ENCODE measurements around the gene MED22. TPM values are rescaled to one million over a fixed set of nuclear protein-coding genes. Genes with fewer than 3 reads are reported as not detected.
A peak's percentile ranks its signal among the peaks of the same experiment; 100 is the strongest.
"Not testable (repeated sequence)": the region's sequence is repeated elsewhere in the genome, so short reads cannot be mapped to it uniquely, and the experiment has no call there.

Gene MED22
- polyA plus RNA-seq (2013, experiment 1 of 2) = 24.4 TPM
- polyA plus RNA-seq (2013, experiment 2 of 2) = 23.9 TPM

DNA sequence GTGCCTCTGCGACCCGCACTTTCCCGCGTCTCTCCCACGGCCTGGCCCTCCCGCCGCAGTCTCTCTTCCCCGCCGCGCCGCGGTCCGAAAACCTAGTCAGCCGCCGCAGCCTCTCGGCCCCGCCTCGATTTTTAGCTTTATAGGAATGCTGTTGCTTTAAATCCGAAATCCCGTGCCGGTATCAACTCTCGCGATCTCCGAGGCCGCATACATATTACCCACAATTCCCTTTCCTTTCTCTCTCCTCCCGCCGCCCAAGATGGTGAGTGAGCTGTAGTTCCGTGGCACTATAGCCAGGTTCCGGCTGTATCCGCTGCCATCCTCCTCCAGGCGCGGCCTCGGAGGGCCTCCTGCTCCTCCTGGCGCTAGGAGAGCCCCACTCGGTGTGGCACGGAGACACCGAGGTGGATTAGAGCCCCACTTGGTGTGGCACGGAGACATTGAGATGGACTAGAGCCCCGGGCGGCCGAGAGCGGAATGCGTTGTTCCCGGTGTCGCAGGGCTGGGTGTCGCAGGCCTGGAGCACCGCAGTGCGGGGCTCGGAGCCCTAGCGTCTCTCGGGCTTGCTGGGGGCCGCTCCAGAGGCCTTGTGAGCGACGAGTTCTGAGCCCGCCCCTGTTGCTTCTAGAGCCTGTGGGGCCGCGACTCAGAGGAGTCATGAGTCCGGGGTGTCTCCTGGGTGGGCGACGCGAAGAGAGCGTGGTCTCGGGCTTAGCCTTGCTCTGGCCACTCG is at the start of gene MED22, which contains the start of gene RPL7A:
Gene MED22 (minus strand): TSS at position 147 of the 733 bp plus-strand sequence. CDS start 1,469 bp downstream, outside the sequence.
Gene RPL7A (plus strand): TSS at position 234 of the 733 bp plus-strand sequence. CDS start 26 bp downstream, at position 260.
- Histone ChIP-seq H3K36me3 (ENCODE audit: control insufficient read depth, insufficient read depth, low read length) (peaks cover 79% of the 10 kb centered on the region), H3K4me1 (ENCODE audit: control insufficient read depth, insufficient read depth, low read length, poor library complexity, severe bottlenecking) (peaks cover 12% of the 10 kb centered on the region), H3K27ac (ENCODE audit: low read depth, low read length, severe bottlenecking) (peak within 1 kb of the TSS; percentile 98), H3K4me3 (ENCODE audit: extremely low read depth, insufficient read depth, low read length, poor library complexity, severe bottlenecking) (peak within 1 kb of the TSS; percentile 100), H3K9me3 (ENCODE audit: control insufficient read depth, low read length) (no peaks in the 10 kb centered on the region)
- WGBS, 2 experiments (ENCODE audit: insufficient coverage in 2 of 2) = 0% methylated on average over 57 to 59 of the region's 64 CpGs

- no peaks in the 10 kb centered on the region for H3K36me3 ChIP-seq (ENCODE audit: control insufficient read depth, insufficient read depth, low read length)
- H3K4me1 ChIP-seq (ENCODE audit: control insufficient read depth, insufficient read depth, low read length, poor library complexity, severe bottlenecking) = no peaks in the 10 kb centered on the region
- no peak overlapping the region for H3K4me3 ChIP-seq (ENCODE audit: extremely low read depth, insufficient read depth, low read length, poor library complexity, severe bottlenecking)
- H3K27ac ChIP-seq (ENCODE audit: low read depth, low read length, severe bottlenecking) = no peak overlapping the region
- H3K9me3 ChIP-seq (ENCODE audit: control insufficient read depth, low read length) = no peaks in the 10 kb centered on the region
- 86 to 92% methylated on average over 3 to 6 of the region's 6 CpGs for WGBS, 2 experiments (ENCODE audit: insufficient coverage in 2 of 2)
These were observed 49.4 kb upstream of the MED22 start for GRCh38 chr9:133397370-133397769.

DNA sequence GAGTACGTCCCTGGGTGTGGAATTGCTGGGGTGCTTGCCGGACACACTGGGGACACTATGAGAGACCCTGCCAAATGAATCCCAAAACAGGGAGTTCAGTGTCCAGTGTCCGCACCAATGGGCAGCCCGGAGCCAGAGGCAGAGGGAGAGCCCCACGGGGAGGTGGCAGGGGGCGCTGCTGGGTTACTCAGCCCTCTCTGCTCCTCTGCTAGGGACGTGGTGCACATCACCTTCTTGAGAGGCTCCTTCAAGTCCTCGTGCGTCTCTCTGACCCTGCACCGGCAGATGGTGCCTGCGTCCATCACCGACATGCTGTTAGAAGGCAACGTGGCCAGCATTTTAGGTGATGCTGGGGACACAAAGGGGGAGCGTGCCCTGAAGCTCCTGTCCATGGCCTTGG is 49.0 kb upstream of the MED22 start:
- H3K9me3 ChIP-seq (ENCODE audit: control insufficient read depth, low read length) = no peaks in the 10 kb centered on the region
- H3K27ac ChIP-seq (ENCODE audit: low read depth, low read length, severe bottlenecking) = no peak overlapping the region
- no peaks in the 10 kb centered on the region for H3K36me3 ChIP-seq (ENCODE audit: control insufficient read depth, insufficient read depth, low read length)
- WGBS, 2 experiments (ENCODE audit: insufficient coverage in 2 of 2) = 35 to 39% methylated on average over 14 of the region's 14 CpGs
- H3K4me1 ChIP-seq (ENCODE audit: control insufficient read depth, insufficient read depth, low read length, poor library complexity, severe bottlenecking) = no peaks in the 10 kb centered on the region
- no peak overlapping the region for H3K4me3 ChIP-seq (ENCODE audit: extremely low read depth, insufficient read depth, low read length, poor library complexity, severe bottlenecking)

DNA sequence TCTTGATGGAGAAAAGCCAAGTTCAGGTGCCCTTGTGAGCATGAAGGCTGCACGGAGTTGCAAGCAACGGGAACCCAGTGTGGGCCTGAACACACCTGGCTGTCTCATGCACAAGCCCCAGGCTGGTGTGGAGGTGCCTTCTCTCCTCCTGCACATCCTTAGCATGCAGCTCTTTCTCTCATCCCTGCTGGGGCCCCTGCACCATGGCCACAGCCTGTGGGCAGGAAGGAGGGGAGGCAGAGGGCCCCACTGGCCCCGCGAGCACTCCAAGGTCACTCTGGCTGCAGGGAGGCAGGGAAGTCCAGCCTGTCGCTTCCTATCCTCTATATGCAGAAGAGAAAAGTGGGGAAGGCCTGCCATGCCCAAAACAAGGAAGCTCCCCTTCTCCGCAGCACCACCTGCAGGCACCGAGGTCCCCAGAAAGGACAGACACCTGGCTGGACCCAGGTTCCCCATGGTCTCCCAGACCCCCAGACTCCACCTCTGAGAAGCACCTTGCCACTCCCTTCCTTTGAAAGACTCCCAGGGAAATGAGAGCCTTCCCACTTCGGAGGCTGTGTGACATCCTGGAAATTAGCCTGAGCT is 46.8 kb upstream of the MED22 start:
- no peak overlapping the region for H3K27ac ChIP-seq (ENCODE audit: low read depth, low read length, severe bottlenecking)
- peaks cover 4% of the 10 kb centered on the region for H3K9me3 ChIP-seq (ENCODE audit: control insufficient read depth, low read length)
- H3K4me3 ChIP-seq (ENCODE audit: extremely low read depth, insufficient read depth, low read length, poor library complexity, severe bottlenecking) = no peak overlapping the region
- no peaks in the 10 kb centered on the region for H3K4me1 ChIP-seq (ENCODE audit: control insufficient read depth, insufficient read depth, low read length, poor library complexity, severe bottlenecking)
- no peaks in the 10 kb centered on the region for H3K36me3 ChIP-seq (ENCODE audit: control insufficient read depth, insufficient read depth, low read length)
- WGBS, 2 experiments (ENCODE audit: insufficient coverage in 2 of 2) = 56 to 75% methylated on average over 6 to 7 of the region's 8 CpGs

DNA sequence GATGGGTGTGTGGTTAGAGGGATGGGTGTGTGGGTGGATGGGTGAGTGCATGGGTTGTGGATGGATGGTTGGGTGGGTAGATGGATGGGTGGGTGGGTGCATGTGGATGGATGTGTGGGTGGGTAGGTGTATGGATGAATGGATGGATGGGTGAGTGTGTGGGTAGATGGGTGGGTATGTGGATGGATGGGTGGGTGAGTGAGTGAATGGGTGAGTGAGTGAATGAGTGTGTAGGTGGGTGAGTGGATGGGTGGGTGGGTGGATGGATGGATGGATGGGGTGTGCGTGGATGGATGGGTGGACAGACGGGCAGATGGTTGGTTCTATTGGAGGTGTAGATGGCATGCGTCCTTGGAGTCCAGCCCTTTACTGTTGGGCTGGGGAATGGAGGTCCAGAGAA is 45.5 kb upstream of the MED22 start:
- Histone ChIP-seq H3K4me1 (ENCODE audit: control insufficient read depth, insufficient read depth, low read length, poor library complexity, severe bottlenecking) (no peaks in the 10 kb centered on the region), H3K4me3 (ENCODE audit: extremely low read depth, insufficient read depth, low read length, poor library complexity, severe bottlenecking) (no peak overlapping the region), H3K36me3 (ENCODE audit: control insufficient read depth, insufficient read depth, low read length) (no peaks in the 10 kb centered on the region), H3K27ac (ENCODE audit: low read depth, low read length, severe bottlenecking) (no peak overlapping the region), H3K9me3 (ENCODE audit: control insufficient read depth, low read length) (peaks cover 4% of the 10 kb centered on the region)
- WGBS, 2 experiments (ENCODE audit: insufficient coverage in 2 of 2) = 83 to 92% methylated on average over 2 to 3 of the region's 3 CpGs

- not testable (repeated sequence) for H3K27ac ChIP-seq (ENCODE audit: low read depth, low read length, severe bottlenecking); H3K4me1 ChIP-seq (ENCODE audit: control insufficient read depth, insufficient read depth, low read length, poor library complexity, severe bottlenecking); H3K36me3 ChIP-seq (ENCODE audit: control insufficient read depth, insufficient read depth, low read length); H3K9me3 ChIP-seq (ENCODE audit: control insufficient read depth, low read length); H3K4me3 ChIP-seq (ENCODE audit: extremely low read depth, insufficient read depth, low read length, poor library complexity, severe bottlenecking)
- 92 to 94% methylated on average over 3 of the region's 3 CpGs for WGBS, 2 experiments (ENCODE audit: insufficient coverage in 2 of 2)
These were observed 44.4 kb upstream of the MED22 start for GRCh38 chr9:133392308-133392707.

- no CpG with 5 or more reads among the region's 4 CpGs for WGBS, 2 experiments (ENCODE audit: insufficient coverage in 2 of 2)
These were observed 43.5 kb upstream of the MED22 start for GRCh38 chr9:133391449-133391848.

DNA sequence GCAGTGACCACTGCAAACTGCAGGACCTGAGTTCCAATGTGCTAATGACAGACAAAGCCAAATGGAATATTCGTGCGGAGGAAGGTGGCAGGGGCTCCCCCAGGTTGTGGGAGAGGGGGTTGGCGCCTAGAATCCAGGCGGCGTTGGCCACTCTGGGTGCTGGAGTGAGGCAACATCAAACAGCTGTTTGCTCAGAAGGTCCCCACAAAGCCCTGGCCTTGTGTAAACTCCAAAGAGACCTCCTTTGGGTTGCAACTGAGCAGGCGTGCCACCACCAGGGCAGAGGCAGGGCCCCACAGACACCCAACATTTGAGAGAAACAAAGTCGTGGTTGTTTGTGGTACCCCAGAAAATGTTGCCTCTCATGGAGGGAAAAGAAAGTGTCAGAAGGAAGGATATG is 42.8 kb upstream of the MED22 start:
- Histone ChIP-seq H3K27ac (ENCODE audit: low read depth, low read length, severe bottlenecking) (no peak overlapping the region), H3K4me1 (ENCODE audit: control insufficient read depth, insufficient read depth, low read length, poor library complexity, severe bottlenecking) (no peaks in the 10 kb centered on the region), H3K36me3 (ENCODE audit: control insufficient read depth, insufficient read depth, low read length) (no peaks in the 10 kb centered on the region), H3K9me3 (ENCODE audit: control insufficient read depth, low read length) (peaks cover 4% of the 10 kb centered on the region), H3K4me3 (ENCODE audit: extremely low read depth, insufficient read depth, low read length, poor library complexity, severe bottlenecking) (no peak overlapping the region)
- WGBS, 2 experiments (ENCODE audit: insufficient coverage in 2 of 2) = 82 to 89% methylated on average over 6 to 7 of the region's 7 CpGs

More at GRCh38 chr9:133391449-133391848, 43.5 kb upstream of the MED22 start:
- H3K27ac ChIP-seq (ENCODE audit: low read depth, low read length, severe bottlenecking); H3K9me3 ChIP-seq (ENCODE audit: control insufficient read depth, low read length); H3K36me3 ChIP-seq (ENCODE audit: control insufficient read depth, insufficient read depth, low read length); H3K4me3 ChIP-seq (ENCODE audit: extremely low read depth, insufficient read depth, low read length, poor library complexity, severe bottlenecking); H3K4me1 ChIP-seq (ENCODE audit: control insufficient read depth, insufficient read depth, low read length, poor library complexity, severe bottlenecking): not testable (repeated sequence)

- Histone ChIP-seq H3K27ac (ENCODE audit: low read depth, low read length, severe bottlenecking) (no peak overlapping the region), H3K36me3 (ENCODE audit: control insufficient read depth, insufficient read depth, low read length) (no peaks in the 10 kb centered on the region), H3K9me3 (ENCODE audit: control insufficient read depth, low read length) (peaks cover 4% of the 10 kb centered on the region), H3K4me1 (ENCODE audit: control insufficient read depth, insufficient read depth, low read length, poor library complexity, severe bottlenecking) (no peaks in the 10 kb centered on the region), H3K4me3 (ENCODE audit: extremely low read depth, insufficient read depth, low read length, poor library complexity, severe bottlenecking) (no peak overlapping the region)
- 91 to 92% methylated on average over 12 of the region's 13 CpGs for WGBS, 2 experiments (ENCODE audit: insufficient coverage in 2 of 2)
These were observed 41.6 kb upstream of the MED22 start for GRCh38 chr9:133389562-133389961.

DNA sequence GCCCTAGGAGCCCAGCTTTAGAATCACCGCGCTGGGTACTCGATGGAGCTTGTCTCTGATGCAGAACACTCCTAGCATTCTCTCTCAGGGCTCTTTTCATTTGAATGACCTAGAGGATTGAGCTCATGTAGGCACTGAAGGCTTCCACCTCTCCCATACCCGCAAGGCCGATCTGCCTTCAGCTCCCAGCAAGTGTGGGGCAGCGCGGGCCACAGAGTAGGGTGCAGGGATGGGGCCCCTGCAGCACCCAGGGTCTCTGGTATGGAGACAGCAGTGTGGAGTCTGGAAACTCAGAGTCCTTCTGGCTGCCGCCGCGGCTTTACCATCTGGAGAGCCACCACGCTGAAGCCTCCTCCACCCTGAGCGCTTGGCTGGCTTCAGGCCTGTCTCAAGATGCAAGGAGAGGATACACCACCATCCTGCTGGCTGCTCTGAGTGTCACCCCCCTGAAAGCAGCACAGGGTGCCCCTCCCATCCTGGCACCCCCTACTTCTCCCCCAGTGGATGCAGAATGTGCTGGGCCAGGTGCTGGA is 41.2 kb upstream of the MED22 start:
- peaks cover 4% of the 10 kb centered on the region for H3K9me3 ChIP-seq (ENCODE audit: control insufficient read depth, low read length)
- H3K4me3 ChIP-seq (ENCODE audit: extremely low read depth, insufficient read depth, low read length, poor library complexity, severe bottlenecking) = no peak overlapping the region
- H3K27ac ChIP-seq (ENCODE audit: low read depth, low read length, severe bottlenecking) = no peak overlapping the region
- WGBS, 2 experiments (ENCODE audit: insufficient coverage in 2 of 2) = 86 to 88% methylated on average over 11 to 12 of the region's 12 CpGs
- no peaks in the 10 kb centered on the region for H3K4me1 ChIP-seq (ENCODE audit: control insufficient read depth, insufficient read depth, low read length, poor library complexity, severe bottlenecking)
- no peaks in the 10 kb centered on the region for H3K36me3 ChIP-seq (ENCODE audit: control insufficient read depth, insufficient read depth, low read length)

DNA sequence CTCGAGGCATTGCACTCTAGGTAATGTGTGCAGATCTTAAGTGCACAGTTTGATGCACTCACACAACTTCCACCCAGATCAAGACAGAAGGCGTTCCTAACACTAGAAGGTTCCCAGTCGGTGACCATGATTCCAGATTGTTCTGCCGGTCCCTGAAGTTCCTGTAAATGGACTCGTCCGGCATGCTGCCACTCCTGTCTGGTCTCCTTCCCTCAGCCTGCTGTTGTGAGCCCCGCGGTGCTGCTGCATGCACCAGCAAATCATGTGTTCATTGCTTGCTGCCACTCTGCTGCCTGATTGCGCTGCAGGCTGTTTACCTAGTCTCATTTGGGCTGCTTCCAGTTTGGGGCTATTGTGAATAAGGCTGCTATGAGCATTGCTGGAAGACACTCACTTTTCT is 39.7 kb upstream of the MED22 start:
- no peaks in the 10 kb centered on the region for H3K4me1 ChIP-seq (ENCODE audit: control insufficient read depth, insufficient read depth, low read length, poor library complexity, severe bottlenecking)
- H3K36me3 ChIP-seq (ENCODE audit: control insufficient read depth, insufficient read depth, low read length) = no peaks in the 10 kb centered on the region
- H3K27ac ChIP-seq (ENCODE audit: low read depth, low read length, severe bottlenecking) = no peak overlapping the region
- peaks cover 4% of the 10 kb centered on the region for H3K9me3 ChIP-seq (ENCODE audit: control insufficient read depth, low read length)
- no peak overlapping the region for H3K4me3 ChIP-seq (ENCODE audit: extremely low read depth, insufficient read depth, low read length, poor library complexity, severe bottlenecking)
- 89 to 90% methylated on average over 8 to 9 of the region's 9 CpGs for WGBS, 2 experiments (ENCODE audit: insufficient coverage in 2 of 2)

Data from mesodermal cell (in vitro differentiated cells).